ENCODE data around the gene MTREX.

GRCh38 chr5:55386356-55386755, 78.6 kb downstream of the MTREX start:
- TF ChIP-seq MAX (IDR thresholded peaks at IDR 0.05) = no peak
- TF ChIP-seq EGR1 (IDR thresholded peaks at IDR 0.05) = no peak
- TF ChIP-seq EP300 (IDR thresholded peaks at IDR 0.05; ENCODE audit: borderline replicate concordance) = no peak
- TF ChIP-seq ZBTB7A (IDR thresholded peaks at IDR 0.05; ENCODE audit: low read depth) = no peak
